CD4-positive, alpha-beta T cell treated with Interleukin-4 for 4 hours (primary cell): ENCODE results near the gene TSC2.

Experiments used
- DNase-seq: peaks from one replicate; pipeline ENCODE4 v3.0.0-alpha.2; 2020

The TSC2 gene

DNA sequence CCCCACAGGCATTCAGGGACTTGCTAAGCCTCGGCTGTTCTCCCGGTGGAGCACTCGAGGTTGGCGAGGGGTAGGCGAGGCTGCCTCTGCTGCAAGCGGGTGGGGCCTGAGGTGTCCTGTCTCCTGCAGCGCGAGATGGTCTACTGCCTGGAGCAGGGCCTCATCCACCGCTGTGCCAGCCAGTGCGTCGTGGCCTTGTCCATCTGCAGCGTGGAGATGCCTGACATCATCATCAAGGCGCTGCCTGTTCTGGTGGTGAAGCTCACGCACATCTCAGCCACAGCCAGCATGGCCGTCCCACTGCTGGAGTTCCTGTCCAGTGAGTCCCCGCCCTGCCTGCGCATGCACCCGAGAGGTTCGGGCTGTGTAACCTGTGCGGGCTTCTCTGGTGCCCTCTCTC lies 26.3 kb downstream of the TSC2 start:
- DNase-seq = no peak

DNA sequence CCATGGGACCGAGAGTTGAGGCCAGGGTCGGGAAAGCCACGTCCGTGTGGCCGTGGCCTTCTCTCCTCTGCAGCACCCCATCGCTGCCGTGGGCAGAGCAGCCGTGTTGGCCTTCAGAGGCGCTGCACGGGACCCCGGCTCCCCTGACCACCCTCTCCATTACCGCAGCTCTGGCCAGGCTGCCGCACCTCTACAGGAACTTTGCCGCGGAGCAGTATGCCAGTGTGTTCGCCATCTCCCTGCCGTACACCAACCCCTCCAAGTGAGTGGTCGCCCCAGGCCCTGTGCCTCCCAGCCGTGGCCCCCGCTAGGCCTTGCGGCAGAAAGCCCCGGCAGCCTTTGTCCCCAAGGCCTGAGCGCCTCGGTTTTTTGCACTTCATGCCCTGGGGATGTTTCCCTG lies 27.8 kb downstream of the TSC2 start:
- DNase-seq = no peak

DNA sequence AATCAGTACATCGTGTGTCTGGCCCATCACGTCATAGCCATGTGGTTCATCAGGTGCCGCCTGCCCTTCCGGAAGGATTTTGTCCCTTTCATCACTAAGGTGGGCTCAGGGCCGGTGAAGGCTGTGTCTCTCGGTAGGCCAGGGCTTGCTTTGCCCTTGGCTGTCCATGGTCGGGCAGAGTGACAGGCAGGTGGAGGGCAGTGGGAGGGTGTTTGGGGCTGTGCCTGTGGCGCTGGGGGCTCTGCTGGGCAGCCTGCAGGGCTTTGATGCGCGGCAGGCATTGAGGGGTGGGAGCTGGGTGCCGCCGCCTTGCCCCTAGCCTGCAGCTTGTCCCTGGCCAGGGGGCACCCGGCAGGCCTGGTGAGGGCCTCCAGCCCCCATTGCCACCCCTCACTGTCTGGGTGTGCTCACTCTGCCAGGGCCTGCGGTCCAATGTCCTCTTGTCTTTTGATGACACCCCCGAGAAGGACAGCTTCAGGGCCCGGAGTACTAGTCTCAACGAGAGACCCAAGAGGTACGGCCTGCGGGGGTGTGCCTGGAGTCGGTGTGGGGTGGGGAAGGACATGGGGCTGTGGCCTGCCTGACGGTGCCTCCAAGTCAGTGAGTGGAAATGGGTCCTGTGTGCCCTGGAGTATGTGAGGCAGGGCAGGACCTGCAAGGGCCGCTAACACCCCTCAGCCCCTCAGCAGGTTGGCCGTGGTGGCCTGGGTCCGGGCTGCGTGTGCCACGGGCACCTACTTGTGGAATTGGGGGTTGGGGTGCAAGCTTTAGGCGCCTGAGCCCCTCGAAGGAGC lies 28.5 kb downstream of the TSC2 start:
- DNase-seq = no peak

DNA sequence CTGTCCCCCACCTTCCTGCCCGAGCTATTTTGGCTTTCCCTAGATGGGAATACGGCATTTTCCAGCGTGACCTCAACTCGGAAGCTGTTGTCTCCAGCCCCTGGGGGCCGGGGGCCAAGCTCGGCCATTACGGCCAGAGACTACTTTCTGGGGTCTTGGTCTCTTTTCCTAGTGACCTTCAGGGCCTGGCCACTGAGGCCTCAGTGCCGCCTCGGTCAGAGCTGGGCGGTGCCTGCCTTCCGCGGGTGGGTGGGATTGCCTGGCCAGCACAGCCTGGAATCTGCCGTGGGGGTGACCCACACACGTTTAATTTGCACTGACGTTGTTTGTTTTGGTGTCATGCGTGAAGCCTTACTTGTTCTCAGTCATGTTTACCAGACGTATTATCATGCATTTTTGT lies 29.2 kb downstream of the TSC2 start:
- DNase-seq = no peak

DNA sequence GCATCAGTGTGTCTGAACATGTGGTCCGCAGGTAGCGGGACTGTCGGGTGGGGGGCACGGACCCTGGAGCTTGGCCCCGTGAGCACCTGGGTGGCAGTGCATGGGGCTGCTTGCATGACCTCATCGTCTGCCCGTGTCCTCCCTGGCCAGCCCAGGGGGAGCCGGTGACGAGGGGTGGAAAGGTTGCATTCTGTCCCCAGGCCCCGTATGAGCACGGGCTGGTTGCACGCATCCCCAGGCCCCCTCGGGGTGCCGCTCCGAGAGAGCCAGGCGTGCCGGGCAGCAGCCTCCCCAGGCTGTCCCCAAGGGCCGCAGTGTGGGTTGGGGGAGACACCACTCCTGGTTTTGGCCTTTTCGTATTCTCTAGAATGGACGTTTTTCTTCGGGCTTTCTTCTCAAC lies 29.9 kb downstream of the TSC2 start:
- DNase-seq = no peak

DNA sequence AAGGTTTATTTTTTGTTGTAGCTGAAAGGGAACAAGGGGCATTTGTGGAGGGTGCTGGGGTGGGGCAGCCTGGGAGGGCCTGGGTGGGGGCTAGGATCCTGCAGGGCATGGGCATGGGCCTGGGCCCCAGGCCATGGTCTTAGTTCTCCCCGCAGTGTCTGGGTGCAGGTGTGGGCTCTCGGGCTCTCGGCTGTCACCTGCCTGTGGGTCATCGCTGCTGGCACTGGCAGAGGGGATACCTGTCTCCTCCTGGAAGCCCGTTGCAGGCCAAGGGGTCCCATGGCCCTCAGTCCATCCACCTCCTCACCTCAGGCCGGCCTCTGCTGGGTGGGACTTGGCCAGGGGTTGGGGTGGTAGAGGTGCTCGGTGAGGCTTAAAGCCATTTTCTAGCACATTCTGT lies 30.3 kb downstream of the TSC2 start:
- no peak for DNase-seq

DNA sequence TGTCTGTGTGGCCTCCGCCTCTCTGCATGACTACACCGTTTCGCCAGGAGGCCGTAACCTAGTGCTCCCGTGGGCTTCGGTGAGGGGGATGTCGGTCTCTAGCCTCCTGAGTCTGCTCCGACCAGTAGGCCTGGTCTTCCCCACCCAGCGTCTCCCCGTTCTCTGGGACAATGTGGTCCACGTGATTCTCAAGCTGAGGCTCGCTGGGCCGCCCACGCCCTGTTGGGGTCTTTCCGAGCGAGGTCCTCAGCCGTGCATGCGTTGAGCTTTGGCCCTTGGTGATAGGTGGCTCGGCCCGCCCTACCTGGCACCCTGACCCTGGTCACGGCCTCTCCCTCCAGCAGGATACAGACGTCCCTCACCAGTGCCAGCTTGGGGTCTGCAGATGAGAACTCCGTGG lies 30.9 kb downstream of the TSC2 start:
- DNase-seq = no peak

DNA sequence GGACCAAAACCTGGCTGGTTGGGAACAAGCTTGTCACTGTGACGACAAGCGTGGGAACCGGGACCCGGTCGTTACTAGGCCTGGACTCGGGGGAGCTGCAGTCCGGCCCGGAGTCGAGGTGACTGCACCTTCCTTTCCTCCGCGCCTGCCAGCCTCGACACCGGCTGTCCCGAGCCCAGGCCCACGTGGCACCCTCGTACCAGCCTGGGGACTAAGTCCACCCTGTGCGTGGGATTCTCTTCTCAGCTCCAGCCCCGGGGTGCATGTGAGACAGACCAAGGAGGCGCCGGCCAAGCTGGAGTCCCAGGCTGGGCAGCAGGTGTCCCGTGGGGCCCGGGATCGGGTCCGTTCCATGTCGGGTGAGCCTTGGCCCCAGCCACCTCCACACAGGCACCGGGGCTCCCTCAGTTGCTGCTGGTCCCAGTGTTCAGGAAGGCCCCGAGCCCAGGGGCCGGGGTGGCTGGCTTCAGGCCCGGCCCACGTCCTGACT lies 31.6 kb downstream of the TSC2 start:
- DNase-seq = no peak

DNA sequence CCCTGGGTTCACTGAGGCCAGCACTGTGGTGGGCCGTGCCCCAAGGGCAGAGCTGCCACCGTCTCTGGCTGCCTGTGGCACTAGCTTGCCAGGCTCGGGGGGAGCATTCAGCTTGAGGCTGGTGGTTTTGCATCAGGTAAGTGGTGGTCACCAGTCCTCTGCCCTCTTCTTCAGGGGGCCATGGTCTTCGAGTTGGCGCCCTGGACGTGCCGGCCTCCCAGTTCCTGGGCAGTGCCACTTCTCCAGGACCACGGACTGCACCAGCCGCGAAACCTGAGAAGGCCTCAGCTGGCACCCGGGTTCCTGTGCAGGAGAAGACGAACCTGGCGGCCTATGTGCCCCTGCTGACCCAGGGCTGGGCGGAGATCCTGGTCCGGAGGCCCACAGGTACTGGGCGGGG lies 32.2 kb downstream of the TSC2 start:
- DNase-seq = no peak

DNA sequence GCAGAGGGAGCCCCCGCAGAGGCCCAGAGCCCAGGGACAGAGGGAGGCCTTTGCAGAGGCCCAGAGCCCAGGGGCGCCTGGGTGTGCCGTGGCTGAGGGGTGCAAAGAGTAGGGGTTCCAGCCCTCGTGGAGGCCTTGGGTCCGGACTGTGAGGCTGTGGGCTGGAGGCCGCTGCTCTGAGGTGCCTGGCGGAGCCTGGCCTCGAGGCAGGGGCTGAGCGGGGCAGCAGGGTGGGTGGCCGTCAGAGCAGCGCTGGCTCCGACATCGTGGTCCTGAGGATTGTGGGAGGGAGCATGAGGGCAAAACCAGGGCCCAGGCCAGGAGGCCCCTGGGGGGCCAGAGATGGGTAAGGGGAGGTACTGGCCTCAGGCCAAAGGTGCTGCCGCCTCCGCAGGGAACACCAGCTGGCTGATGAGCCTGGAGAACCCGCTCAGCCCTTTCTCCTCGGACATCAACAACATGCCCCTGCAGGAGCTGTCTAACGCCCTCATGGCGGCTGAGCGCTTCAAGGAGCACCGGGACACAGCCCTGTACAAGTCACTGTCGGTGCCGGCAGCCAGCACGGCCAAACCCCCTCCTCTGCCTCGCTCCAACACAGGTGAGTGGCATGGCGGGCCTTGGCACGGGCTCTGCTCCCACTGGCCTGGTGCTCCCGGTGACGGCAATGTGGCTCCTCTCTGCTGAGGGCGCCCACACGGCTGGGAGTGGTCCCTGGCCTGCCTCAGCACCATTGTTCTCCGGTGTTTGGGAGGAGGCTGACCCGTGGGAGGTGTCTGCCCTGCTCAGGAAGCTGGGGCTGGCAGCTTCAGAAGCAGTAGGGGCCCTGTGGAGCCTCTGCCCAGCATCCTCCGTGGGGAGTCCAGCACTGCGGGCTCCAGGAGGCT lies 33.7 kb downstream of the TSC2 start:
- no peak for DNase-seq

DNA sequence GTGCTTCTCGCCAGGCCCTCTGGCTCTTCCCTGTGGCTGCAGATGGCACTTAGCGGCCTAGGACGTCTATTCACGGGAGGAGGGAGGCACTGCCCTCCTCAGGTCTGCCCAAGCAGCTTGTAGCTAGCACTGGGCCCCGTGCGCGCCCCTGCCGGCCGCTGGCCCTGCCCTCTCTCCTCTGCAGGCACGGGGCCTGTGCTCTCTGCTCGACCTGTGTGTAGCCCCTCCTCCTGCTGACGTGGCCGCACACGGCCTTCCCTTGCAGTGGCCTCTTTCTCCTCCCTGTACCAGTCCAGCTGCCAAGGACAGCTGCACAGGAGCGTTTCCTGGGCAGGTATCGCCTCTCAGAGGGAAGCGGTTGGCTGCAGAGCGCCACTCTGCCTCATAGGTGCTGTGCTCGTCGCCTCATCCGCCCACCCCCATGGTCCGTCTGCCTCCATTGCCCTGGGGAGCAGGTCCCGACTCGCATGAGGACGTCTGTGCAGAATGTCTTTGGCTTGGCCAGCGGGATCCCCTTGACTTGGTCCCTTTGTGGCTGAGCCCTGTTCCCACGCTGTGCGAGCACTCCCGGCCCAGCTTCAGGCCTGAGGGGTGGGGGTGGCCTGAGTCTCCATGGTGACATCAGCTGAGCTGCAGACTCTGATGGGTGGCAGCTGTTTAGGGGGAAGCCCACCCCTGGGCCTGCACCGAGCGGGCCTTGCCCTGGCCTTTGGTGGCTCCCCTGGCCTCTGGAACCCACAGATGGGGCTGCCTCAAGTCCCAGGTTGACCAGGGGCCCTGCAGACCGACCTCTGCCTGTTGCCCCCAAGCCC lies 34.6 kb downstream of the TSC2 start:
- no peak for DNase-seq

DNA sequence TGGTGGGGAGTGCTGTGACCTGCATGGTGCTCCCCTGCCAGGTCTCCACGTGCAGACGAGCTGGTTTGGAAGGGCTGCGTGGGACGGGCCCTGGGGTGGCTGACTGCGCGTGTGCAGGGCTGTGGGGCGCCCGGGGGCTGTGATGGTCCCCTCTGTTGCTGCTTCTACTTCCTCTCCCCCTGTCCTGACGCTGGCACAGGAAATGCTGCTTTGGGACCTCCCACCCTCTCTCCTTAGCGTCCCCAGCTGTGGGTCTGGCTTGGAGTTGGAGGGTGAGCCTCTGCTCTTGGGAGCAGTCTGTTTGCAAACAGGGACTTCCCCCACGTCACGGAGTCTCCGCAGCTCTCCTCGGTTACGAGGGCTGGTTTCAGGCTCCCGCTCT lies 35.2 kb downstream of the TSC2 start:
- no peak for DNase-seq

DNA sequence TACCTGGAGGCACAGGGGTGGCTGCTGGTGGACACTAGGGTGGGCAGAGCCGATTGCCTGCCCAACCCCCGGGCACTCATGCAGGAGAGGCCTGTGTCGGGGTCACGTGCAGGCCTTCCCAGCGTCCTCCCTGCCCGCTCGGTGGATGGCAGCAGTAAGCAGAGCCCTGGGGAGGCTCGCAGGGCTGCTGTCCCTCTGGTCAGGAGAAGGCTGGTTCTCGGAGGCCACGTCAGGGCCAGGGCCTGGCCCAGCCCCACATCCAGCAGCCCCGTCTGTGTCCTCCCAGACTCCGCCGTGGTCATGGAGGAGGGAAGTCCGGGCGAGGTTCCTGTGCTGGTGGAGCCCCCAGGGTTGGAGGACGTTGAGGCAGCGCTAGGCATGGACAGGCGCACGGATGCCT lies 35.6 kb downstream of the TSC2 start:
- DNase-seq = no peak

DNA sequence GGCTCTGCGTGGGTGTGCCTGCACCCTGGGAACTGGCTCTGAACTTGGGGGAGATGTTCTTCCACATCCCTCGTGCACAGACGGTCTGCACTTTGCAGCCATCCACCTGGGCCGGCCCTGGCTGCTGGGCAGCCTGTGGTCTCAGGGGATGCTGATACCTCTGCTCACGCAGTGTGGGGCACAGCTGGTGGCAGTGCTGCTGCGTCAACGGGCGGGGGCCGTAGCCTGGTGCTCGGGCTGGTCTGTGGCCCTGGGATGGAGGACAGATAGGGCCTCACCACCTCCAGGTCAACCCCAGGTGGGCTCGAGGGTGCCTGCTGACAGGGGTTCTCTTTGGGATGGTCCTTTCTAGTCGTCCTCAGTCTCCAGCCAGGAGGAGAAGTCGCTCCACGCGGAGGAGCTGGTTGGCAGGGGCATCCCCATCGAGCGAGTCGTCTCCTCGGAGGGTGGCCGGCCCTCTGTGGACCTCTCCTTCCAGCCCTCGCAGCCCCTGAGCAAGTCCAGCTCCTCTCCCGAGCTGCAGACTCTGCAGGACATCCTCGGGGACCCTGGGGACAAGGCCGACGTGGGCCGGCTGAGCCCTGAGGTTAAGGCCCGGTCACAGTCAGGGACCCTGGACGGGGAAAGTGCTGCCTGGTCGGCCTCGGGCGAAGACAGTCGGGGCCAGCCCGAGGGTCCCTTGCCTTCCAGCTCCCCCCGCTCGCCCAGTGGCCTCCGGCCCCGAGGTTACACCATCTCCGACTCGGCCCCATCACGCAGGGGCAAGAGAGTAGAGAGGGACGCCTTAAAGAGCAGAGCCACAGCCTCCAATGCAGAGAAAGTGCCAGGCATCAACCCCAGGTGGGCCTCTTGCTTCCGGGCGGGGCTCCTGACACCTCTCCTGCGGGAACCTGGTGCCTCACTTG lies 36.3 kb downstream of the TSC2 start:
- no peak for DNase-seq

DNA sequence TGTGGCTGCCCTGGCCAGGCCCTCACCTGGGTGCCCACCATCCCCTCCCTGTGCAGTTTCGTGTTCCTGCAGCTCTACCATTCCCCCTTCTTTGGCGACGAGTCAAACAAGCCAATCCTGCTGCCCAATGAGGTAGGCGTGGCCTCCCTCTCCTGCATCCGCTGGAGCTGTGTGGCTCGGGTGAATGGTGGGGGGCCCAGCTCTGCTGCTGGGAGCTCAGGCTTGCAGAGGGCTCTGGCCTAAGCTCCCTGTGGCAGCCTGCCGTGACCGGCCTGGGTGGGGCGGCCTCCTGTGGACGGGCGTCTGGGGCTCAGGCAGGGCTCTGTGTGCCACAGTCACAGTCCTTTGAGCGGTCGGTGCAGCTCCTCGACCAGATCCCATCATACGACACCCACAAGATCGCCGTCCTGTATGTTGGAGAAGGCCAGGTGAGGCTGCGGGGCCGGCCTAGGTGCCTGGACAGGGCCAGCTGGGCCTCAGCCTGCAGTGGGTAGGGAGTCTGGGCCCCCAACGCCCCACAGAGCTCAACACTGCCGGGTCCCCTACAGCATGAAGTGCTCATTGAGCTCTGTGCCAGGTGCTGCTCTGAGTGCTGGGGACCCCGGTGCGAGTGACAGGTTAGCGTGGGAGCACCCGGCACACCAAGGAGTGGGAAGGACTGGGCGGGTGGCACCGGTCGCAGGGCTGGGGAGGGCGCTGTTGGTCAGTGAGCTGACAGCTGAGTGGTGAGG lies 37.3 kb downstream of the TSC2 start:
- DNase-seq = no peak

DNA sequence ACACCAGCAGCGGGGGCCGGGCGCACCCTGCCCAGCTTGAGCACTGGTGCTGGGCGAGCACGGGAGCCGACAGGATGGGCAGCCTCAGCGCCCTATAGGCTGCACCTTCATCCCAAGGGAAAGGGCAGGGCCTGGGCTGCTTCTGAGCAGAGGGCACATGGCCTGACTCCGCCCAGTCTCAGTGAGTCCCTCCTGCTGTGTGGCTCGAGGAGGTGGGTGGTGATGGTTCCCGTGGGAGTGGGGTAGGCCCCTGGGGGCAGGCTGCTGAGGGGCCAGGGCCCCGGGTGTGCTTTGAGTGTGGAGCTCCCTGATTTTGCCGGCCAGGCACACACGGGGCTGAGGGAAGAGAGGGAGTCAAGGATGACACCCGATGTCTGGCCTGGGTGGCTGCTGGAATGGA lies 37.9 kb downstream of the TSC2 start:
- DNase-seq = no peak

DNA sequence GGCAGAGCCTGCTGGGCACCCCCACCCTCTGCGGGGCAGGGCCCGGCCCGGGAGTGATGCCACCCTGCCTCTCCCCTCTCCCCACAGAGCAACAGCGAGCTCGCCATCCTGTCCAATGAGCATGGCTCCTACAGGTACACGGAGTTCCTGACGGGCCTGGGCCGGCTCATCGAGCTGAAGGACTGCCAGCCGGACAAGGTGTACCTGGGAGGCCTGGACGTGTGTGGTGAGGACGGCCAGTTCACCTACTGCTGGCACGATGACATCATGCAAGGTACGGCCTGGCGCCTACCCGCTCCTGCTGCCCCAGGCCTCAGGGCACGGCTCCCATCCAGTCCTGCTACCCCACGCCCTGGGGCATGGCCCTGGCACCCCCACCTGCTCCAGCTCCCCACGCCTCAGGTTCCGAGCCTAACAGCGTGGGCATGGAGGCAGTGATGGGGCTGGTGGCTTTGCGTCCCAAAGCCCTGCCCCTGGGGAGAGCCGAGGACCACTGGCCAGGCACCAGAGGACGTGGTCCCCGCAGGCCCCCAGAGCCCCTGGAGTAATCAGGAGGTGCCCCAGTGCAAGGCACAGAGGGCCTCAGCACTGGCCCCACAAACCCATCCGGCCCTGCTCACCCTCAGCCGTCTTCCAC lies 38.4 kb downstream of the TSC2 start:
- no peak for DNase-seq

DNA sequence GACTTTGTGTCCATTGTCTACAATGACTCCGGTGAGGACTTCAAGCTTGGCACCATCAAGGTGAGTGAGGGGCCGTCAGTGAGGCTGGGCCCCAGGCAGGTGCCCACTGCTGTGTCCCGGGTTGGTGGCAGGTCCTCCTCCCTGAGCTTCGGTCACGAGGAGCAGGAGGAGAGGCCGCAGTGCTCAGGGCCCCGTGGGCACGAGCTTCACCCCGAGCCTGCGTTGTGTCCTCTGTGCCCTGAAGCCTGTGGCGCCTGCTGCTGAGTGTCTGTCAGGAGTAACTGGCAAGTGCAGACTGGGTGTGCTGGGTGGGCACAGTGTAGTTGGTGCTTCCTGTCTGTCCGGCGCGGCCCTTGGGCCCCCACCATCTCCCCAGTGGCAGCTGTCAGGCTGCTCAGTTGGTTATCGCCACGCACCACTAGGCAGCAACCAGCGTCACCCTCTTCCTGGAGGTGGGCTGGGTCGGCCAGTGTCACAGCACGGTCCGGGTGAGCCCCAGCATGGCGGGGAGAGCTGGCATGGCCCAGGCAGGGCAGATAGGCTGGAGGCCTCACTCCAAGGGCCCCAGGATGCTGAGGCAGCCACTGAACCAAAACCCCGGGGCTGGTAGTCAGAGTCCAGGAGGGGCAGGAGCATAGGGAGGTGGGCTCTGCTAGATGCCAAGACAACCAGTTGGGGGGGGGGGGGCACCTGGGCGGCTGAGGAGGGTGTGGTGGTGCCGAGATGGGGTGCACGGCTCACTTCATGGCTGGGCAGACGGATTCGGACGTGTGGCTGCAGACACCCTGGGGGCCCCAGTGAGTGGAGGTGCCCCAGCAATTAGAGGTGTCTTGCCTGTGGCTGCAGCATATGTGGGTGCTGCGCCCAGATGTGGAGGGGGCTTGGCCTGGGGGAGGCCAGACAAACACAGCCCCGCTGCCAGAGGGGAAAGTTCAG lies 39.3 kb downstream of the TSC2 start:
- DNase-seq = no peak

DNA sequence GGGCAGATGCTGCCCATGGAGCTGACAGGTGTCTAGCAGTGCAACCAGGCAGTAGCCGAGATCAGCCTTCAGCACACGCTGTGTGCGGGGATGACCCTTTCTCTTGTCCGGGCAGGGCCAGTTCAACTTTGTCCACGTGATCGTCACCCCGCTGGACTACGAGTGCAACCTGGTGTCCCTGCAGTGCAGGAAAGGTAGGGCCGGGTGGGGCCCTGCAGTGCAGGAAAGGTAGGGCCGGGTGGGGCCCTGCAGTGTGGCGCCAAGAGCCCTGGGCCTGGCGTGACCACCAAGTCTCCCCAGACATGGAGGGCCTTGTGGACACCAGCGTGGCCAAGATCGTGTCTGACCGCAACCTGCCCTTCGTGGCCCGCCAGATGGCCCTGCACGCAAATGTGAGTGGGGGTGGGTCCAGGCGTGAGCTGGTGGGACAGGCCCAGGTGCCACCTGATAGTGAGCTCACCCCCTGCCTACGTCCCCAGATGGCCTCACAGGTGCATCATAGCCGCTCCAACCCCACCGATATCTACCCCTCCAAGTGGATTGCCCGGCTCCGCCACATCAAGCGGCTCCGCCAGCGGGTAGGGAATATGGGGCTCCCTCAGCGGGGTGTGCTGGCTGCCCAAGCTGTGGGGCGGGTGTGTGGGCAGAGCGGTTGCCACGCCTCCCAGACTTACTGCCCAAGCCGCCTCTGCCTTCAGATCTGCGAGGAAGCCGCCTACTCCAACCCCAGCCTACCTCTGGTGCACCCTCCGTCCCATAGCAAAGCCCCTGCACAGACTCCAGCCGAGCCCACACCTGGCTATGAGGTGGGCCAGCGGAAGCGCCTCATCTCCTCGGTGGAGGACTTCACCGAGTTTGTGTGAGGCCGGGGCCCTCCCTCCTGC lies 40.2 kb downstream of the TSC2 start:
- no peak for DNase-seq
